ENCODE measurements around the gene BANF2.

The BANF2 gene

GRCh38 chr20:17741220-17741619 is 41.5 kb downstream of the BANF2 start:
- DNase-seq = no peak

- DNase-seq = no peak
Measured at GRCh38 chr20:17742731-17743130, 43.0 kb downstream of the BANF2 start.

GRCh38 chr20:17743677-17744076 is 43.9 kb downstream of the BANF2 start:
- DNase-seq = no peak

- no peak for DNase-seq
Measured at GRCh38 chr20:17747431-17747846, 47.7 kb downstream of the BANF2 start.

GRCh38 chr20:17748279-17748678 is 48.5 kb downstream of the BANF2 start:
- DNase-seq = no peak

- no peak for DNase-seq
Measured at GRCh38 chr20:17749626-17749977, 49.8 kb downstream of the BANF2 start.

GRCh38 chr20:17749978-17750721 is 50.4 kb downstream of the BANF2 start:
- DNase-seq = no peak

- DNase-seq = no peak
Measured at GRCh38 chr20:17750722-17751045, 50.9 kb downstream of the BANF2 start.

GRCh38 chr20:17751640-17752039 is 51.9 kb downstream of the BANF2 start:
- DNase-seq = no peak

GRCh38 chr20:17752459-17752858 is 52.7 kb downstream of the BANF2 start:
- DNase-seq = no peak

- DNase-seq = no peak
Measured at GRCh38 chr20:17753516-17753915, 53.8 kb downstream of the BANF2 start.

GRCh38 chr20:17756529-17756928 is 56.8 kb downstream of the BANF2 start:
- no peak for DNase-seq

- DNase-seq = no peak
Measured at GRCh38 chr20:17757496-17757895, 57.7 kb downstream of the BANF2 start.

- no peak for DNase-seq
Measured at GRCh38 chr20:17758010-17758409, 58.2 kb downstream of the BANF2 start.

GRCh38 chr20:17758512-17758911 is 58.7 kb downstream of the BANF2 start:
- DNase-seq = no peak

GRCh38 chr20:17759449-17759848 is 59.7 kb downstream of the BANF2 start:
- DNase-seq = no peak

GRCh38 chr20:17761604-17762003 is 61.8 kb downstream of the BANF2 start:
- no peak for DNase-seq

GRCh38 chr20:17762243-17762872 is 62.6 kb downstream of the BANF2 start:
- DNase-seq = peak; percentile 22

GRCh38 chr20:17762873-17763557 is 63.2 kb downstream of the BANF2 start:
- DNase-seq = no peak

- DNase-seq = no peak
Measured at GRCh38 chr20:17765017-17765416, 65.3 kb downstream of the BANF2 start.

- DNase-seq = no peak
Measured at GRCh38 chr20:17765584-17765983, 65.8 kb downstream of the BANF2 start.

GRCh38 chr20:17766226-17766625 is 66.5 kb downstream of the BANF2 start:
- no peak for DNase-seq

- DNase-seq = no peak
Measured at GRCh38 chr20:17767624-17768023, 67.9 kb downstream of the BANF2 start.

- no peak for DNase-seq
Measured at GRCh38 chr20:17768271-17768670, 68.5 kb downstream of the BANF2 start.
